SK-N-SH (cell line): Measurements from ENCODE around the gene FGGY. TPM values are rescaled to one million over a fixed set of nuclear protein-coding genes. Genes with fewer than 3 reads are reported as not detected.

ENCODE experiments used
- CTCF ChIA-PET: fragments of 300-600, 350-600 bp; formaldehyde crosslinking; extraction: SDS; loops from one replicate; lab custom pipeline; 2021; lab: Yijun Ruan, JAX
- POLR2A ChIA-PET: fragments of 350-600 bp; sonication (Branson Sonifier 250); formaldehyde crosslinking; extraction: SDS; loops from one replicate; lab custom pipeline; 2020; ENCODE audit warnings: antibody characterized with exemption, inconsistent platforms; lab: Yijun Ruan, JAX
- DNase-seq: peaks from one replicate; pipeline ENCODE4 v3.0.0; 2012
- H2AFZ ChIP-seq: fragments of 200-600 bp; sonication (generic); 2 replicates; pipeline ENCODE4 v1.8.1; 2016; ENCODE audit warnings: antibody characterized with exemption, mild to moderate bottlenecking, low read depth
- H3F3A ChIP-seq: fragments of 200-600 bp; sonication (generic); replicated peaks from 2 replicates; pipeline ENCODE3; 2016; ENCODE audit warnings: antibody characterized with exemption, mild to moderate bottlenecking; ENCODE audit not compliant: insufficient read depth
- H3K27ac ChIP-seq, 2 experiments: fragments of 200-500 bp in 1 of 2; fragments of 200-600 bp in 1 of 2; sonication (Bioruptor generic) in 1 of 2; sonication (generic), shearing (Covaris generic) in 1 of 2; 2 replicates each; pipeline versions ENCODE4 v1.5.1 to v1.6.1; 2014 to 2016; ENCODE audit warnings: low read depth in 2 of 2, inconsistent platforms in 1 of 2, low read length in 1 of 2, mild to moderate bottlenecking in 1 of 2, mixed read lengths in 1 of 2
- H3K27me3 ChIP-seq: fragments of 200-600 bp; sonication (generic), shearing (Covaris generic); 2 replicates; pipeline ENCODE4 v1.6.1; 2016; ENCODE audit warnings: mixed run types; ENCODE audit not compliant: insufficient read depth
- H3K36me3 ChIP-seq, 2 experiments: fragments of 200-500 bp in 1 of 2; fragments of 200-600 bp in 1 of 2; sonication (Bioruptor generic) in 1 of 2; sonication (generic) in 1 of 2; replicated peaks in 1 of 2; 2 replicates each; pipeline versions ENCODE3 to v1.5.1; 2014 to 2016; ENCODE audit warnings: low read length in 1 of 2, mild to moderate bottlenecking in 1 of 2; ENCODE audit not compliant: insufficient read depth in 2 of 2, control insufficient read depth in 1 of 2
- H3K4me1 ChIP-seq, 2 experiments: fragments of 200-500 bp in 1 of 2; fragments of 200-600 bp in 1 of 2; sonication (Bioruptor generic) in 1 of 2; sonication (generic), shearing (Covaris generic) in 1 of 2; 2 replicates each; pipeline versions ENCODE4 v1.5.1 to v1.6.1; 2014 to 2016; ENCODE audit warnings: low read depth in 1 of 2, low read length in 1 of 2, mixed run types in 1 of 2; ENCODE audit not compliant: insufficient read depth in 2 of 2, control insufficient read depth in 1 of 2
- H3K4me2 ChIP-seq: fragments of 200-600 bp; sonication (generic), shearing (Covaris generic); 2 replicates; pipeline ENCODE4 v1.6.1; 2017; ENCODE audit warnings: mixed run types
- H3K4me3 ChIP-seq, 2 experiments: fragments of 200-500 bp in 1 of 2; fragments of 200-600 bp in 1 of 2; sonication (Bioruptor generic) in 1 of 2; sonication (generic), shearing (Covaris generic) in 1 of 2; 2 replicates each; pipeline versions ENCODE4 v1.5.1 to v1.8.1; 2014 to 2016; ENCODE audit warnings: low read depth in 2 of 2, inconsistent platforms in 1 of 2, low read length in 1 of 2, mild to moderate bottlenecking in 1 of 2, mixed read lengths in 1 of 2, moderate library complexity in 1 of 2
- H3K79me2 ChIP-seq: fragments of 200-600 bp; sonication (generic); 2 replicates; pipeline ENCODE4 v1.8.1; 2017; ENCODE audit warnings: mild to moderate bottlenecking; ENCODE audit not compliant: insufficient read depth
- H3K9ac ChIP-seq: fragments of 200-600 bp; sonication (generic); 2 replicates; pipeline ENCODE4 v1.6.1; 2017; ENCODE audit warnings: mixed run types
- H3K9me2 ChIP-seq: fragments of 200-600 bp; sonication (generic); 2 replicates; pipeline ENCODE4 v1.6.1; 2017; ENCODE audit warnings: mixed run types
- H3K9me3 ChIP-seq: fragments of 200-600 bp; sonication (generic); 2 replicates; pipeline ENCODE4 v1.6.1; 2017; ENCODE audit warnings: mixed run types, mild to moderate bottlenecking, moderate library complexity
- H4K20me1 ChIP-seq: fragments of 200-600 bp; sonication (generic); 2 replicates; pipeline ENCODE4 v1.6.1; 2017; ENCODE audit warnings: mild to moderate bottlenecking, mixed run types; ENCODE audit not compliant: insufficient read depth
- FOXJ3 ChIP-seq: sonication (generic); formaldehyde crosslinking; IDR thresholded peaks from 2 replicates; pipeline ENCODE4 v1.5.1; 2020; ENCODE audit warnings: mild to moderate bottlenecking, missing genetic modification reagents
- IRF3 ChIP-seq: fragments of 150-350 bp; IDR thresholded peaks from 2 replicates; pipeline ENCODE4 v1.6.1; 2016; ENCODE audit warnings: mild to moderate bottlenecking, low read depth, low read length
- NFIC ChIP-seq: IDR thresholded peaks from 2 replicates; pipeline ENCODE4 v1.4.0; 2012; ENCODE audit warnings: borderline replicate concordance
- RFX5 ChIP-seq: IDR thresholded peaks from 2 replicates; pipeline ENCODE4 v1.6.1; 2012; ENCODE audit warnings: mild to moderate bottlenecking, improper control_type of control experiment, low read length
- SMC3 ChIP-seq: IDR thresholded peaks from 2 replicates; pipeline ENCODE4 v1.6.1; 2012; ENCODE audit warnings: low read depth, low read length, improper control_type of control experiment
- TEAD4 ChIP-seq: IDR thresholded peaks from 2 replicates; pipeline ENCODE4 v1.4.0; 2012; ENCODE audit warnings: mild to moderate bottlenecking, borderline replicate concordance; ENCODE audit not compliant: insufficient read depth
- USF1 ChIP-seq: IDR thresholded peaks from 2 replicates; pipeline ENCODE4 v1.4.0; 2012; ENCODE audit warnings: low read depth, borderline replicate concordance
- USF2 ChIP-seq: fragments of 150-350 bp; IDR thresholded peaks from 2 replicates; pipeline ENCODE4 v1.6.1; 2017; ENCODE audit warnings: antibody characterized with exemption, low read length, low read depth, borderline replicate concordance
- WGBS: methylation state at CpG from one replicate; pipeline ENCODE4 v1.1.6; 2017; ENCODE audit warnings: low lambda C conversion rate; 5-methylcytosine and 5-hydroxymethylcytosine counted together
- polyA plus RNA-seq, 3 experiments: library from polyadenylated mRNA; depleted of rRNA; stranded (reverse); fragments of >200 nt; gene quantifications; 2 replicates each; pipeline ENCODE4 v1.2.3, GENCODE V29; 2012

FGGY gene
- polyA plus RNA-seq, 1 of the 3 experiments (the other 2 are of a cell fraction) = 10.3 TPM

GRCh38 chr1:59266927-59267293 is 30.0 kb upstream of the FGGY start:
- Histone ChIP-seq H3K27me3 (no peaks in the 10 kb centered on the region), H3K27ac (no peak overlapping the region), H3K79me2 (no peaks in the 10 kb centered on the region), H3K9ac (no peak overlapping the region), H2AFZ (no peak overlapping the region), H3K36me3 (no peaks in the 10 kb centered on the region), H3F3A (peaks cover 5% of the 10 kb centered on the region), H3K9me3 (peaks cover 8% of the 10 kb centered on the region; the same call in 1 of the 2 replicates), H3K9me2 (no peaks in the 10 kb centered on the region), H3K4me3 (no peak overlapping the region), H3K4me2 (no peak overlapping the region), H3K4me1 (peaks cover 0 to 4% of the 10 kb centered on the region in 2 experiments; a peak in 1 of 4 replicates), H4K20me1 (no peaks in the 10 kb centered on the region)
- CTCF ChIA-PET = no interaction called here
- DNase-seq = no peak
- TF ChIP-seq SMC3 (no peak), NFIC (no peak), IRF3 (no peak)
- POLR2A ChIA-PET = no interaction called here

- H4K20me1 ChIP-seq = no peaks in the 10 kb centered on the region
- peaks cover 13% of the 10 kb centered on the region for H3F3A ChIP-seq
- no peak overlapping the region for H3K9ac ChIP-seq
- H3K9me2 ChIP-seq = no peaks in the 10 kb centered on the region
- DNase-seq = no peak
- H3K36me3 ChIP-seq = no peaks in the 10 kb centered on the region
- WGBS = 70% methylated on average over 1 of the region's 1 CpG
- no peak overlapping the region for H2AFZ ChIP-seq
- H3K4me1 ChIP-seq = peaks cover 0 to 5% of the 10 kb centered on the region in 2 experiments; a peak in 1 of 4 replicates
- H3K27me3 ChIP-seq = no peaks in the 10 kb centered on the region
- POLR2A ChIA-PET = no interaction called here
- CTCF ChIA-PET = no interaction called here
- no peaks in the 10 kb centered on the region for H3K79me2 ChIP-seq
- H3K4me2 ChIP-seq = no peak overlapping the region
- peaks cover 8% of the 10 kb centered on the region; the same call in 1 of the 2 replicates for H3K9me3 ChIP-seq
- H3K4me3 ChIP-seq = no peak overlapping the region
- TF ChIP-seq SMC3 (no peak), TEAD4 (no peak), USF2 (no peak), FOXJ3 (CRISPR knock-in tag) (no peak), NFIC (no peak), USF1 (no peak), RFX5 (no peak)
- TF ChIP-seq, all 33 proteins: peak for 0
- H3K27ac ChIP-seq = no peak overlapping the region
These were observed 28.5 kb upstream of the FGGY start for GRCh38 chr1:59268406-59268805.
